Fibroblast of lung (primary cell): Measurements from ENCODE around the gene MAPKAPK3. TPM values are rescaled to one million over a fixed set of nuclear protein-coding genes. Genes with fewer than 3 reads are reported as not detected.

Experiments used
- DNase-seq, 2 donors: peaks; one replicate each; pipeline versions ENCODE4 v3.0.0 to v3.0.0-alpha.2; 2010; ENCODE audit warnings: low read depth in 2 of 2
- H2AFZ ChIP-seq: 2 replicates; pipeline ENCODE4 v1.5.1; 2012; ENCODE audit warnings: low read length, control low read depth, inconsistent platforms
- H3K27ac ChIP-seq: 2 replicates; pipeline ENCODE4 v1.5.1; 2011; ENCODE audit warnings: low read length, control low read depth; ENCODE audit not compliant: insufficient read depth
- H3K27me3 ChIP-seq: 2 replicates; pipeline ENCODE4 v1.5.1; 2011; ENCODE audit warnings: mild to moderate bottlenecking, low read length; ENCODE audit not compliant: control insufficient read depth, insufficient read depth
- H3K36me3 ChIP-seq: 2 replicates; pipeline ENCODE4 v1.5.1; 2011; ENCODE audit warnings: low read length; ENCODE audit not compliant: control insufficient read depth, insufficient read depth
- H3K4me1 ChIP-seq: 2 replicates; pipeline ENCODE4 v1.5.1; 2011; ENCODE audit warnings: low read length; ENCODE audit not compliant: control insufficient read depth, insufficient read depth; ENCODE audit errors: extremely low read depth
- H3K4me2 ChIP-seq: 2 replicates; pipeline ENCODE4 v1.5.1; 2011; ENCODE audit warnings: low read length, control low read depth; ENCODE audit not compliant: insufficient read depth; ENCODE audit errors: extremely low read depth
- H3K4me3 ChIP-seq, 4 experiments: fragments of 200-600 bp in 1 of 4; sonication (generic) in 1 of 4; replicated peaks in 1 of 4; 2 replicates each; pipeline ENCODE4 v1.5.1; 2011 to 2016; ENCODE audit warnings: low read length in 4 of 4, low read depth in 3 of 4, mild to moderate bottlenecking in 3 of 4, control low read depth in 2 of 4, inconsistent platforms in 1 of 4, mixed read lengths in 1 of 4; ENCODE audit not compliant: insufficient read depth in 1 of 4; ENCODE audit errors: control extremely low read depth in 1 of 4
- H3K79me2 ChIP-seq: 2 replicates; pipeline ENCODE4 v1.5.1; 2012; ENCODE audit warnings: mild to moderate bottlenecking, low read length, inconsistent platforms; ENCODE audit not compliant: control insufficient read depth, insufficient read depth
- H3K9ac ChIP-seq: 2 replicates; pipeline ENCODE4 v1.5.1; 2011; ENCODE audit warnings: mild to moderate bottlenecking, low read length, control low read depth; ENCODE audit not compliant: insufficient read depth
- H3K9me3 ChIP-seq: 2 replicates; pipeline ENCODE4 v1.5.1; 2012; ENCODE audit warnings: low read depth, low read length; ENCODE audit not compliant: control insufficient read depth, insufficient read depth
- H4K20me1 ChIP-seq: 2 replicates; pipeline ENCODE4 v1.5.1; 2011; ENCODE audit warnings: low read length; ENCODE audit not compliant: control insufficient read depth, insufficient read depth; ENCODE audit errors: extremely low read depth
- EZH2 ChIP-seq: IDR thresholded peaks from 2 replicates; pipeline ENCODE4 v1.5.1; 2012; ENCODE audit warnings: low read length, control low read depth, mild to moderate bottlenecking; ENCODE audit errors: missing control alignments
- polyA plus RNA-seq, 2 donors: library from polyadenylated mRNA; depleted of rRNA in 1 of 2; stranded (reverse) in 1 of 2; unstranded in 1 of 2; fragments of >200 nt; gene quantifications; 2 replicates each; pipeline ENCODE4 v1.2.1, GENCODE V29; 2011 to 2012; ENCODE audit warnings: missing spikeins in 1 of 2
- total RNA-seq: library from RNA; depleted of rRNA; stranded (reverse); fragments of >200 nt; gene quantifications from 2 replicates; pipeline ENCODE4 v1.2.1, GENCODE V29; 2014
- TF ChIP-seq, protein P1 (sequence below), 2 donors: IDR thresholded peaks in 1 of 2; conservative IDR thresholded peaks in 1 of 2; 1 replicate in 1 of 2; 2 replicates in 1 of 2; pipeline ENCODE4 v1.5.1; 2011 to 2012; ENCODE audit warnings: low read length in 2 of 2, control low read depth in 1 of 2, inconsistent platforms in 1 of 2, low read depth in 1 of 2, mild to moderate bottlenecking in 1 of 2

The MAPKAPK3 gene
- total and polyA plus RNA-seq, 2 donors (not counting 1 experiment from before 2014, with no cell fraction given) = 34.3 to 38.4 TPM

DNA sequence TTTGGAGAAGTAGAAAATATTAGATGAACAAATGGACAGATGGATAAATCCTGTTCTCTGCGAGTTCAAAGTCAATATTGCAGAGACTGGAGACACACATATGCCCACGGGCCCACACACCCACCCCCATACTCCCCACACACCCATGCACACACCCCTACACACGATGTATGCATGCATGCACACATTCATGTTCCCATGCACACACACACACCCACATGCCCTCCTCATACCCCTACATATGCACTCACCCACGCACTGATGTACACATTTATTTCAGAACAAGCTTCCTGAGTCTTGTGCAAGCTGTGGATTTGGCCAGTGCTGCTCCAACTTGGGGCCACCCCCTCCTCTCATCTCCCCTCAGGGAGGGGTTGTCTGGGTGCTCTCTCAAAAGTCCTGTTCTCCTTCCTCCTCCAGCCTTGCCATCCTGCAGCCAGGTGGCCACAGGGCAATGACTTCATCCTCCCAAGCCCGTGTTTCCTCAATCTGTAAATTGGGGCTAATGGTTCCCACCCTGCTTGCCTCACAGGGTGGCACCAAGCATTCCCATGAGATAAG, 16.4 kb downstream of the MAPKAPK3 start:
- H3K9me3 ChIP-seq = no peaks in the 10 kb centered on the region
- DNase-seq = no peak
- H2AFZ ChIP-seq = no peak overlapping the region
- H3K27ac ChIP-seq = no peak overlapping the region
- no peak overlapping the region for H3K4me2 ChIP-seq
- no peaks in the 10 kb centered on the region for H4K20me1 ChIP-seq
- no peak overlapping the region for H3K9ac ChIP-seq
- no peaks in the 10 kb centered on the region for H3K36me3 ChIP-seq
- H3K4me1 ChIP-seq = peaks cover 2% of the 10 kb centered on the region
- H3K79me2 ChIP-seq = no peaks in the 10 kb centered on the region
- no peaks in the 10 kb centered on the region for H3K27me3 ChIP-seq
- no peak overlapping the region for H3K4me3 ChIP-seq
- TF ChIP-seq, protein P1, sequence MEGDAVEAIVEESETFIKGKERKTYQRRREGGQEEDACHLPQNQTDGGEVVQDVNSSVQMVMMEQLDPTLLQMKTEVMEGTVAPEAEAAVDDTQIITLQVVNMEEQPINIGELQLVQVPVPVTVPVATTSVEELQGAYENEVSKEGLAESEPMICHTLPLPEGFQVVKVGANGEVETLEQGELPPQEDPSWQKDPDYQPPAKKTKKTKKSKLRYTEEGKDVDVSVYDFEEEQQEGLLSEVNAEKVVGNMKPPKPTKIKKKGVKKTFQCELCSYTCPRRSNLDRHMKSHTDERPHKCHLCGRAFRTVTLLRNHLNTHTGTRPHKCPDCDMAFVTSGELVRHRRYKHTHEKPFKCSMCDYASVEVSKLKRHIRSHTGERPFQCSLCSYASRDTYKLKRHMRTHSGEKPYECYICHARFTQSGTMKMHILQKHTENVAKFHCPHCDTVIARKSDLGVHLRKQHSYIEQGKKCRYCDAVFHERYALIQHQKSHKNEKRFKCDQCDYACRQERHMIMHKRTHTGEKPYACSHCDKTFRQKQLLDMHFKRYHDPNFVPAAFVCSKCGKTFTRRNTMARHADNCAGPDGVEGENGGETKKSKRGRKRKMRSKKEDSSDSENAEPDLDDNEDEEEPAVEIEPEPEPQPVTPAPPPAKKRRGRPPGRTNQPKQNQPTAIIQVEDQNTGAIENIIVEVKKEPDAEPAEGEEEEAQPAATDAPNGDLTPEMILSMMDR (conservative IDR thresholded peaks at IDR 0.05 in 1 of 2, IDR thresholded peaks at IDR 0.05 in 1 of 2; ENCODE audit: low read depth in 1 of 2, low read length in 2 of 2) = no peak
- TF ChIP-seq EZH2 = no peak

DNA sequence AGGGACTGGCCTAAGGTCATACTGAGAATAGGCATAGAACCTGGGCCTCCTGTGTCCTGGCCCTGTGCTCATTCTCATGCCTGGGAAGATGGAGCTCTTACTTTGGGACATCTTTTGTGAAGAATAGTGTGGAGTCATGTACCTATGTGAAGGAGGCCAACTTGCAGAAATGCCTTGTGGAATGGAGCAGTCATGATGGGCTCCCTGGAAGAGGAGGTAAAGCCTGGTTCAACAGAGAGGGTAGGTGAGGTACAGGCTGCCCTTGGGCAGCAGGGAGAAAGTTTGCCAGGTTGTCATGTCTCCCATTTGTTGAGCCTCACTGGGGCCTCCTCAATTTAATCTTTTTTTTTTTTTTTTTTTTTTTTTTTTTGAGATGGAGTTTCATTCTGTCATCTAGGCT, 18.1 kb downstream of the MAPKAPK3 start:
- Histone ChIP-seq H3K9ac (no peak overlapping the region), H3K79me2 (no peaks in the 10 kb centered on the region), H3K4me1 (peaks cover 10% of the 10 kb centered on the region), H3K27me3 (no peaks in the 10 kb centered on the region), H4K20me1 (no peaks in the 10 kb centered on the region), H2AFZ (no peak overlapping the region), H3K27ac (no peak overlapping the region), H3K4me3 (no peak overlapping the region), H3K9me3 (no peaks in the 10 kb centered on the region), H3K4me2 (no peak overlapping the region), H3K36me3 (no peaks in the 10 kb centered on the region)
- no peak for DNase-seq
- TF ChIP-seq, protein P1 (conservative IDR thresholded peaks at IDR 0.05 in 1 of 2, IDR thresholded peaks at IDR 0.05 in 1 of 2; ENCODE audit: low read depth in 1 of 2, low read length in 2 of 2) = no peak
- no peak for TF ChIP-seq EZH2

DNA sequence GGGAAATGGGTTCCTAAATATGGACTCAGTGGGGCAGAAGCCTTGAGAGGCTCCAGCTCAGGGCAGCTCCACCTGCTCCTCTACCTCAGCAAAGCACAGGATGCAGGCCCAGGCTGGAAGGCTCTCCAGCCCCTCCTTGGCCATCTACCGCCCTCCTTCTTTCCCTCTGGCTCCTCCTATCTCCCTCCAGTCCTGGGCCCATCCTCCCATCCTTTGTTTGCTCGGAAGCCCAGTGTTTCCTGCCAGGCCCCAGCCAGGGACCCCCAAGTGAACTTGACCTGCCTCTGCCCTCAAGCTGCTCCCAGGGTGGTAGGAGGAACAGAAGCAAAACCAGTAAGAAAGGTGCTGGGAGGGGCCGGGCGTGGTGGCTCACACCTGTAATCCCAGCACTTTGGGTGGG, 20.1 kb downstream of the MAPKAPK3 start:
- Histone ChIP-seq H3K4me1 (peaks cover 10% of the 10 kb centered on the region), H3K27me3 (no peaks in the 10 kb centered on the region), H4K20me1 (no peaks in the 10 kb centered on the region), H3K9me3 (no peaks in the 10 kb centered on the region), H3K36me3 (no peaks in the 10 kb centered on the region), H3K27ac (no peak overlapping the region), H3K4me3 (no peak overlapping the region), H2AFZ (no peak overlapping the region), H3K9ac (no peak overlapping the region), H3K79me2 (no peaks in the 10 kb centered on the region), H3K4me2 (no peak overlapping the region)
- TF ChIP-seq EZH2 = no peak
- TF ChIP-seq, protein P1 (conservative IDR thresholded peaks at IDR 0.05 in 1 of 2, IDR thresholded peaks at IDR 0.05 in 1 of 2; ENCODE audit: low read depth in 1 of 2, low read length in 2 of 2) = no peak
- no peak for DNase-seq
